SK-N-SH treated with all-trans-retinoic acid at 6 μM for 48 hours (cell line): Measurements from ENCODE around the gene LIMCH1.

ENCODE experiments used
- ATAC-seq: fragments of 200-7000 bp; cut with Tn5 transposase; 3 replicates; pipeline ENCODE4 v1.9.1; 2020; ENCODE audit warnings: mild to moderate bottlenecking, moderate library complexity
- ARNTL ChIP-seq: fragments of 450-650 bp; formaldehyde crosslinking; IDR thresholded peaks from 2 replicates; pipeline ENCODE4 v1.5.0; 2020; ENCODE audit warnings: low read depth, mild to moderate bottlenecking, moderate library complexity, borderline replicate concordance
- BACH2 ChIP-seq: fragments of 250-450 bp; sonication (Bioruptor Pico); IDR thresholded peaks from 2 replicates; pipeline ENCODE4 v1.9.0; 2021; ENCODE audit warnings: mild to moderate bottlenecking, borderline replicate concordance
- CSDC2 ChIP-seq: fragments of 250-450 bp; sonication (Bioruptor Pico); IDR thresholded peaks from 2 replicates; pipeline ENCODE4 v1.5.0; 2020; ENCODE audit warnings: mild to moderate bottlenecking, moderate library complexity
- ESRRG ChIP-seq: fragments of 250-450 bp; sonication (Bioruptor Pico); IDR thresholded peaks from 2 replicates; pipeline ENCODE4 v1.6.1; 2021; ENCODE audit warnings: mild to moderate bottlenecking
- GLIS3 ChIP-seq: fragments of 250-450 bp; sonication (Bioruptor Pico); IDR thresholded peaks from 2 replicates; pipeline ENCODE4 v1.5.0; 2020; ENCODE audit warnings: mild to moderate bottlenecking, moderate library complexity
- ISL1 ChIP-seq: fragments of 250-450 bp; sonication (Bioruptor Pico); IDR thresholded peaks from 2 replicates; pipeline ENCODE4 v2.1.2; 2022; ENCODE audit warnings: mild to moderate bottlenecking, moderate library complexity
- OSR1 ChIP-seq: fragments of 250-450 bp; sonication (Bioruptor Pico); IDR thresholded peaks from 2 replicates; pipeline ENCODE4 v1.8.0; 2022; ENCODE audit warnings: moderate library complexity, mild to moderate bottlenecking, inconsistent platforms
- PPARA ChIP-seq: fragments of 250-450 bp; sonication (Bioruptor Pico); IDR thresholded peaks from 2 replicates; pipeline ENCODE4 v1.5.0; 2020; ENCODE audit warnings: mild to moderate bottlenecking, borderline replicate concordance
- RARB ChIP-seq: fragments of 250-450 bp; sonication (Bioruptor Pico); IDR thresholded peaks from 2 replicates; pipeline ENCODE4 v1.8.0; 2021; ENCODE audit warnings: mild to moderate bottlenecking, moderate library complexity
- TOX ChIP-seq: fragments of 250-450 bp; sonication (Bioruptor Pico); IDR thresholded peaks from 2 replicates; pipeline ENCODE4 v1.8.0; 2021; ENCODE audit warnings: mild to moderate bottlenecking, moderate library complexity, borderline replicate concordance
- ZC3H10 ChIP-seq: fragments of 250-450 bp; sonication (Bioruptor Pico); IDR thresholded peaks from 2 replicates; pipeline ENCODE4 v1.5.1; 2021; ENCODE audit warnings: mild to moderate bottlenecking, moderate library complexity
- ZFP3 ChIP-seq: fragments of 250-450 bp; sonication (Bioruptor Pico); IDR thresholded peaks from 2 replicates; pipeline ENCODE4 v1.5.0; 2020; ENCODE audit warnings: mild to moderate bottlenecking, moderate library complexity
- ZFP30 ChIP-seq: fragments of 450-650 bp; formaldehyde crosslinking; IDR thresholded peaks from 2 replicates; pipeline ENCODE4 v1.5.0; 2022; ENCODE audit warnings: mild to moderate bottlenecking, moderate library complexity
- ZNF8 ChIP-seq: fragments of 450-650 bp; formaldehyde crosslinking; IDR thresholded peaks from 2 replicates; pipeline ENCODE4 v1.5.0; 2020; ENCODE audit warnings: mild to moderate bottlenecking, moderate library complexity
- TF ChIP-seq, protein P1 (sequence below): fragments of 250-450 bp; sonication (Bioruptor Pico); IDR thresholded peaks from 2 replicates; pipeline ENCODE4 v1.5.1; 2020; ENCODE audit warnings: low read depth, mild to moderate bottlenecking, moderate library complexity
- TF ChIP-seq, protein P2 (sequence below): fragments of 250-450 bp; sonication (Bioruptor Pico); IDR thresholded peaks from 2 replicates; pipeline ENCODE4 v1.8.0; 2020; ENCODE audit warnings: mild to moderate bottlenecking, moderate library complexity, borderline replicate concordance
- TF ChIP-seq, protein P3 (sequence below): fragments of 250-450 bp; sonication (Bioruptor Pico); IDR thresholded peaks from 2 replicates; pipeline ENCODE4 v1.5.0; 2020; ENCODE audit warnings: mild to moderate bottlenecking, moderate library complexity
- TF ChIP-seq, protein P4 (sequence below): fragments of 250-450 bp; sonication (Bioruptor Pico); IDR thresholded peaks from 2 replicates; pipeline ENCODE4 v1.5.1; 2021; ENCODE audit warnings: mild to moderate bottlenecking, moderate library complexity
- TF ChIP-seq, protein P5 (sequence below): fragments of 250-450 bp; sonication (Bioruptor Pico); IDR thresholded peaks from 2 replicates; pipeline ENCODE4 v1.8.0; 2021; ENCODE audit warnings: low read depth, mild to moderate bottlenecking, moderate library complexity, borderline replicate concordance

The LIMCH1 gene

DNA sequence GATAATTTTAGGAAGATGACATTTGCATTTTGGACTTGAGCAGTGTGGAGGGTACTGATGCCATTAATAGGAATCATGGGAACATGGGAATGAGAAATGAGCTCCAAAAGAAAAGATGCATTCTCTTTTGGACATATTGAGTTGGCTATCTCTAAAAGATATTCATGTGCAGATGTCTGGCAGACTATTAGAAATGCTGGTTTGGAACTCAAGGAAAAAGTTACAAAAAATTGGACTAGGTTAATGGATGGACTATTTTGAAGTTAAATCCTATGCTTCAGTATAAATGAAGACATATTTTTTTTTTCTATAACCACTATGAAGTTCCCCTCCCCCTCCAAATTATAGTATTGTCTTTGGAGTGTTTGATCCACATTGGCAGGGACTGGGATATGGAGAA, 3.6 kb upstream of the LIMCH1 start:
- TF ChIP-seq ZFP3 (CRISPR knock-in tag) = no peak

DNA sequence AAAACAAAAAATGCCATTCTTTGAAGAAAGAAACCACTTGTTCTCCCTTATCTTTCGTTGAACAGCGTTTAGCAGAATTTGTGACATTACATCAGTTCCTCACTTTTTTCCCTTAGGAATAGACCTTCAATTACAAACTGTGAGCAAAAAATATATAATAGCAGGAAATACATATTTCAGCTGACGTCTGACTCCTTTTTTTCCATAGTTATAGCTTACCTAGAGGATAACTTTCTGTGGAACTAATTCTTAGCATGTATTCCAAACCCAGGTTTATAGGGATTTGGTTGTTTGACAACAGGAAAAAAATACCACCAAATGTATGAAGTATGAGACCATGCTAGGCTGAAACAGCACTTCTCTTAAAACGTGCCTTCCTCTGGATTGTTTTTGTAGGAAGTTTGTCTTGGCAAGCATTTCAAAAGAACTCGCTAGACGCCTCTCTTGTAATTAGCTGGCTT, 2.0 kb upstream of the LIMCH1 start:
- TF ChIP-seq TOX (CRISPR knock-in tag) = no peak
- TF ChIP-seq ZC3H10 (CRISPR knock-in tag) = no peak
- TF ChIP-seq PPARA (CRISPR knock-in tag) = no peak
- TF ChIP-seq ESRRG (CRISPR knock-in tag) = no peak
- TF ChIP-seq ARNTL (CRISPR knock-in tag) = no peak
- TF ChIP-seq ZNF8 = no peak
- TF ChIP-seq, protein P1, sequence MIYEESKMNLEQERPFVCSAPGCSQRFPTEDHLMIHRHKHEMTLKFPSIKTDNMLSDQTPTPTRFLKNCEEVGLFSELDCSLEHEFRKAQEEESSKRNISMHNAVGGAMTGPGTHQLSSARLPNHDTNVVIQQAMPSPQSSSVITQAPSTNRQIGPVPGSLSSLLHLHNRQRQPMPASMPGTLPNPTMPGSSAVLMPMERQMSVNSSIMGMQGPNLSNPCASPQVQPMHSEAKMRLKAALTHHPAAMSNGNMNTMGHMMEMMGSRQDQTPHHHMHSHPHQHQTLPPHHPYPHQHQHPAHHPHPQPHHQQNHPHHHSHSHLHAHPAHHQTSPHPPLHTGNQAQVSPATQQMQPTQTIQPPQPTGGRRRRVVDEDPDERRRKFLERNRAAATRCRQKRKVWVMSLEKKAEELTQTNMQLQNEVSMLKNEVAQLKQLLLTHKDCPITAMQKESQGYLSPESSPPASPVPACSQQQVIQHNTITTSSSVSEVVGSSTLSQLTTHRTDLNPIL (CRISPR knock-in tag) = no peak
- TF ChIP-seq GLIS3 (CRISPR knock-in tag) = no peak
- TF ChIP-seq OSR1 (CRISPR knock-in tag) = no peak
- no peak for TF ChIP-seq BACH2 (CRISPR knock-in tag)
- TF ChIP-seq CSDC2 (CRISPR knock-in tag) = no peak
- TF ChIP-seq, protein P2, sequence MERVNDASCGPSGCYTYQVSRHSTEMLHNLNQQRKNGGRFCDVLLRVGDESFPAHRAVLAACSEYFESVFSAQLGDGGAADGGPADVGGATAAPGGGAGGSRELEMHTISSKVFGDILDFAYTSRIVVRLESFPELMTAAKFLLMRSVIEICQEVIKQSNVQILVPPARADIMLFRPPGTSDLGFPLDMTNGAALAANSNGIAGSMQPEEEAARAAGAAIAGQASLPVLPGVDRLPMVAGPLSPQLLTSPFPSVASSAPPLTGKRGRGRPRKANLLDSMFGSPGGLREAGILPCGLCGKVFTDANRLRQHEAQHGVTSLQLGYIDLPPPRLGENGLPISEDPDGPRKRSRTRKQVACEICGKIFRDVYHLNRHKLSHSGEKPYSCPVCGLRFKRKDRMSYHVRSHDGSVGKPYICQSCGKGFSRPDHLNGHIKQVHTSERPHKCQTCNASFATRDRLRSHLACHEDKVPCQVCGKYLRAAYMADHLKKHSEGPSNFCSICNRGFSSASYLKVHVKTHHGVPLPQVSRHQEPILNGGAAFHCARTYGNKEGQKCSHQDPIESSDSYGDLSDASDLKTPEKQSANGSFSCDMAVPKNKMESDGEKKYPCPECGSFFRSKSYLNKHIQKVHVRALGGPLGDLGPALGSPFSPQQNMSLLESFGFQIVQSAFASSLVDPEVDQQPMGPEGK (CRISPR knock-in tag) = no peak
- TF ChIP-seq, protein P3, sequence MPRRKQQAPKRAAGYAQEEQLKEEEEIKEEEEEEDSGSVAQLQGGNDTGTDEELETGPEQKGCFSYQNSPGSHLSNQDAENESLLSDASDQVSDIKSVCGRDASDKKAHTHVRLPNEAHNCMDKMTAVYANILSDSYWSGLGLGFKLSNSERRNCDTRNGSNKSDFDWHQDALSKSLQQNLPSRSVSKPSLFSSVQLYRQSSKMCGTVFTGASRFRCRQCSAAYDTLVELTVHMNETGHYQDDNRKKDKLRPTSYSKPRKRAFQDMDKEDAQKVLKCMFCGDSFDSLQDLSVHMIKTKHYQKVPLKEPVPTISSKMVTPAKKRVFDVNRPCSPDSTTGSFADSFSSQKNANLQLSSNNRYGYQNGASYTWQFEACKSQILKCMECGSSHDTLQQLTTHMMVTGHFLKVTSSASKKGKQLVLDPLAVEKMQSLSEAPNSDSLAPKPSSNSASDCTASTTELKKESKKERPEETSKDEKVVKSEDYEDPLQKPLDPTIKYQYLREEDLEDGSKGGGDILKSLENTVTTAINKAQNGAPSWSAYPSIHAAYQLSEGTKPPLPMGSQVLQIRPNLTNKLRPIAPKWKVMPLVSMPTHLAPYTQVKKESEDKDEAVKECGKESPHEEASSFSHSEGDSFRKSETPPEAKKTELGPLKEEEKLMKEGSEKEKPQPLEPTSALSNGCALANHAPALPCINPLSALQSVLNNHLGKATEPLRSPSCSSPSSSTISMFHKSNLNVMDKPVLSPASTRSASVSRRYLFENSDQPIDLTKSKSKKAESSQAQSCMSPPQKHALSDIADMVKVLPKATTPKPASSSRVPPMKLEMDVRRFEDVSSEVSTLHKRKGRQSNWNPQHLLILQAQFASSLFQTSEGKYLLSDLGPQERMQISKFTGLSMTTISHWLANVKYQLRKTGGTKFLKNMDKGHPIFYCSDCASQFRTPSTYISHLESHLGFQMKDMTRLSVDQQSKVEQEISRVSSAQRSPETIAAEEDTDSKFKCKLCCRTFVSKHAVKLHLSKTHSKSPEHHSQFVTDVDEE (CRISPR knock-in tag) = no peak
- TF ChIP-seq, all 23 proteins: peak for 0
- no peak for ATAC-seq

More for the DNA sequence above, 3.6 kb upstream of the LIMCH1 start:
- ATAC-seq = no peak

DNA sequence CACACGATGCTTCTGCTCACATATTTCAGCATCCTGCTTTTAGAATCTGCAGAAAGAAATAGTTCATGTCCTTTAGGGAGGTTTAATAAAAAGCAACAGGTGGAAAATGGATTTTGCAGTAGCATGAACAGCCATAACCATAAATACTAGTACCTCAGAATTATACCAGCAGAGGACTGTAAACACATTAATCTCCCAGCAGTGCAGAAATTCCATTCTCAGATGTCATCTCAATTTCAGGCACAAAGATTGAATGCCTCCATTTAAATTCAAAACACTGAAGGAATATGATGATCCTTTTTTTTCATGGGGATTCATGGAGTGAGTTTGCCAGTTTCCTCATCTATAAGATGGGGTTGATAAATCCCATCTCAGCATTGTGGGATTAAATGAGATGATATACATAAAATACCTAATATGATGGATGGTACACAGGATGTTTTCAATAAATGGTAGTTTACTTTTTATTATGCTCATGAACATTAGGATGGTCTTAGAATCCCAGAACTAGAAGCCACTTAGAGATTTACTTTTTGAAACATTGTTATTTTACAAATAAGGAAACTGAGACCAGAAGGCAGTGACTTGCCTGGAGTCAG, 566 bp upstream of the LIMCH1 start:
- ATAC-seq = no peak
- TF ChIP-seq ISL1 (CRISPR knock-in tag) = peak; percentile 25; the same call in 1 of the 2 replicates
- TF ChIP-seq, protein P4, sequence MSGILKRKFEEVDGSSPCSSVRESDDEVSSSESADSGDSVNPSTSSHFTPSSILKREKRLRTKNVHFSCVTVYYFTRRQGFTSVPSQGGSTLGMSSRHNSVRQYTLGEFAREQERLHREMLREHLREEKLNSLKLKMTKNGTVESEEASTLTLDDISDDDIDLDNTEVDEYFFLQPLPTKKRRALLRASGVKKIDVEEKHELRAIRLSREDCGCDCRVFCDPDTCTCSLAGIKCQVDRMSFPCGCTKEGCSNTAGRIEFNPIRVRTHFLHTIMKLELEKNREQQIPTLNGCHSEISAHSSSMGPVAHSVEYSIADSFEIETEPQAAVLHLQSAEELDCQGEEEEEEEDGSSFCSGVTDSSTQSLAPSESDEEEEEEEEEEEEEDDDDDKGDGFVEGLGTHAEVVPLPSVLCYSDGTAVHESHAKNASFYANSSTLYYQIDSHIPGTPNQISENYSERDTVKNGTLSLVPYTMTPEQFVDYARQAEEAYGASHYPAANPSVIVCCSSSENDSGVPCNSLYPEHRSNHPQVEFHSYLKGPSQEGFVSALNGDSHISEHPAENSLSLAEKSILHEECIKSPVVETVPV = no peak

DNA sequence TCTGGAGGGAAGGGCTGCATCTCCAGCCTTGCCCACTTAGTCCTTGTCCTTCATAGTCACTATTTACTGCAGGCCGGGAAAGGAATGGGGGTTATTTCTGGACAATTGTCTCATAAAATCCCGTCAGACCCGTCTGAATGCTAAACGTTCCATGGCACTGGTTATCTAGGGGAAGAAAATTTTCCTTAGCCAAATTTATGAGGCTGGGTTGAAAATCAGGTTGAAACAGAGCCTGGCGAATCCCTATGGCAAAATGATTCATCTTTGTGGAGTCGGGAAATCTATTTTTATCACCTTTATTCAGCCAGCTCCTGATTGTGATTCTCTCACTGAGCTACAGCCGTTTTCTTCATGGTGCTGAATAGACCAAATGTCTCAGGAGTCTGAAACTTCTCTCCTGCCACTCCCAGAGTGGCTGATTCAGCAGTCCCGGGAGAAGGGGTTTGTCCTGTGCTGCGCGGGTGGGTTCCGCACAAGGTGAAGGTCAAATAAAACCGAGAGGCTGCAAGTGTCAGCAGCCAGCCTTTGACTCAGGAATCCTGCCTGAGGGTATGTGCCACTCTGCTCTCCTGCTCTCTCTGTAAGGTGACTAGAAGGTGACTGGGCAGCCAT, 1.0 kb downstream of the LIMCH1 start:
- ATAC-seq = no peak
- TF ChIP-seq ESRRG (CRISPR knock-in tag) (no peak), GLIS3 (CRISPR knock-in tag) (no peak), OSR1 (CRISPR knock-in tag) (no peak), ARNTL (CRISPR knock-in tag) (no peak), ZC3H10 (CRISPR knock-in tag) (no peak), PPARA (CRISPR knock-in tag) (no peak), ISL1 (CRISPR knock-in tag) (no peak), ZFP30 (no peak), ZFP3 (CRISPR knock-in tag) (no peak), RARB (no peak)
- TF ChIP-seq, protein P5, sequence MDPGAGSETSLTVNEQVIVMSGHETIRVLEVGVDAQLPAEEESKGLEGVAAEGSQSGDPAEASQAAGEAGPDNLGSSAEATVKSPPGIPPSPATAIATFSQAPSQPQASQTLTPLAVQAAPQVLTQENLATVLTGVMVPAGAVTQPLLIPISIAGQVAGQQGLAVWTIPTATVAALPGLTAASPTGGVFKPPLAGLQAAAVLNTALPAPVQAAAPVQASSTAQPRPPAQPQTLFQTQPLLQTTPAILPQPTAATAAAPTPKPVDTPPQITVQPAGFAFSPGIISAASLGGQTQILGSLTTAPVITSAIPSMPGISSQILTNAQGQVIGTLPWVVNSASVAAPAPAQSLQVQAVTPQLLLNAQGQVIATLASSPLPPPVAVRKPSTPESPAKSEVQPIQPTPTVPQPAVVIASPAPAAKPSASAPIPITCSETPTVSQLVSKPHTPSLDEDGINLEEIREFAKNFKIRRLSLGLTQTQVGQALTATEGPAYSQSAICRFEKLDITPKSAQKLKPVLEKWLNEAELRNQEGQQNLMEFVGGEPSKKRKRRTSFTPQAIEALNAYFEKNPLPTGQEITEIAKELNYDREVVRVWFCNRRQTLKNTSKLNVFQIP (CRISPR knock-in tag) = no peak
- TF ChIP-seq, protein P4 = no peak
- TF ChIP-seq, protein P1 (CRISPR knock-in tag) = no peak
- TF ChIP-seq, protein P2 (CRISPR knock-in tag) = no peak
